ENCODE data around the gene MINDY4.

Gene MINDY4

DNA sequence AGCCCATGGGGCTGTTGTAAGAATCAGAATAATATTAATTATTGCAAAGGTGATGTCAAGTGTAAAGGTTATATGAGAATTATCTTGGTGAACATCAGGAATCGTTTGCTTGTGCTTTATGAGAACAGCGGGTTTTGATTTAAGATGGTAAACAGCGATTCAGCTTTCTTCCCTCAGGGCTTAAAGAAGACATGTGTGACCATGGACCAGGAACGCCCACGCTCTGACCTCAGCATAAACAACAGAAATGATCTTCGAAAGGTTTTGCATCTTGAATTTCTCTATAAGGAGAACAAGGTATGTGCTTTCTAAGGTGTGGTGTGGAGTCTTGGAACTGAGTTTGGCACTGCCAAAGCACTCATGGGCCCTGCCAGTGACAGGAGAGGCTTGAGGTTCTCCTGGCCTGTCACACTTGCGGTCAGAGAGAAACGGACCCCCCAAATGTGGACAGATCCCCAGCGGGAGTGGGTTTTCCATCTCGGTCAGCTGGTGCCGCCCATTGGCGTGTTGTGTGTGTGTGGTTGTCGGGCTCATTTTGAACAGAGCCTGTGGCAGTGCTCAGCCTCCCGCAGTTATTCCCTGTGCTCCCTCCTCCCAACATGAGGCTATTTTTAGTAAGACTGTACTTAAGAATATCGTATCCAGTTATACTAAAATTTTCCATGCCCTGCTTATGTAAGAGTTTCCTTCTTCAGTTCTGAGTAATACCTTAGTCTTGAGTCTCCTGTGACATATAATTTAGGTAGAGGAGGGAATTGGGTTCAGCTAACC is 7.2 kb downstream of the MINDY4 start:
- Mint-ChIP-seq H3K27me3 (no peaks in the 10 kb centered on the region), H3K4me3 (no peak overlapping the region), H3K36me3 (ENCODE audit: low read depth) (peaks cover 15% of the 10 kb centered on the region), H3K4me1 (ENCODE audit: low read depth) (peaks cover 5% of the 10 kb centered on the region), H3K9me3 (no peaks in the 10 kb centered on the region), H3K27ac (no peak overlapping the region)

DNA sequence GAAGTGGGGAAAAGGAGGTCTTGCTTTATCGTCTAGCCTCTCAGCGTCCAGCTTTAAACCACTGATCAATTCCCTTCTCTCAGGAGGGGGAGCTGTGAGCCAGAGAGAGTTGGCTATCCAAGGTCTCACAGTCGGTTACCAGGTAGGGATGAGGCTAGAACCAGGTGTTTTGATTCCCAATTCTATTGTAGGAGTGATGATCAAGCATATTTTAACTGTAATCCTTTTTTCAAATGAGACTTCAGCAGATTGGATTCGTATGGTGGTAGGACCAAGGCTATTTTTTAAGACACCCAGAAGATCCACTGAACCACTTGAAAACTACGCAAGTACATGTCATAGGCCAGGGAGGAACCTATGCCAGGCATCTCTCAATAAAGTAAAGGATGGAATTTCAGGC is 8.4 kb downstream of the MINDY4 start:
- Mint-ChIP-seq H3K36me3 (ENCODE audit: low read depth) (peaks cover 16% of the 10 kb centered on the region), H3K27ac (no peak overlapping the region), H3K4me3 (no peak overlapping the region), H3K4me1 (ENCODE audit: low read depth) (peaks cover 5% of the 10 kb centered on the region), H3K27me3 (no peaks in the 10 kb centered on the region), H3K9me3 (no peaks in the 10 kb centered on the region)

DNA sequence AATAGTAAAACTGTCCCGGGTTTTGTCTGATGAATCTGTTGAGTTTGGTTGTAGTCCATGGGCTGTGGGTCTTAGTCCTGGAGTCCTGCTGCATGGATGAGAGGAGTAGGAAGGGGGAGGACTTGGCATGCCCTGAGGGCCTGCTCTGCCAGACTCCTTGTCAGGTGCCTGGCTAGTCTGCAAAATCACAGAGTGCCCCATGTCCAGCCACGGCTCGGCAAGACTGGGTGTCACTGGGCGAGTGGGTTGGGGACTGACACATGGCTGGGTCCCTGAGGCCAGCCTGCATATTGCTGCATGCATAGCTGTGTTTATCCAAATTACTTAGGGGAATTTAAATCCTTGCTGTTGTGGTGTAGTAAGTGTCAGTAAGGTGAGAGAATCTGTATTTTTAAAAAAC is 9.7 kb downstream of the MINDY4 start:
- no peak overlapping the region for H3K4me3 Mint-ChIP-seq
- H3K36me3 Mint-ChIP-seq (ENCODE audit: low read depth) = peaks cover 16% of the 10 kb centered on the region
- H3K27ac Mint-ChIP-seq = no peak overlapping the region
- H3K4me1 Mint-ChIP-seq (ENCODE audit: low read depth) = peaks cover 5% of the 10 kb centered on the region
- no peaks in the 10 kb centered on the region for H3K9me3 Mint-ChIP-seq
- no peaks in the 10 kb centered on the region for H3K27me3 Mint-ChIP-seq

DNA sequence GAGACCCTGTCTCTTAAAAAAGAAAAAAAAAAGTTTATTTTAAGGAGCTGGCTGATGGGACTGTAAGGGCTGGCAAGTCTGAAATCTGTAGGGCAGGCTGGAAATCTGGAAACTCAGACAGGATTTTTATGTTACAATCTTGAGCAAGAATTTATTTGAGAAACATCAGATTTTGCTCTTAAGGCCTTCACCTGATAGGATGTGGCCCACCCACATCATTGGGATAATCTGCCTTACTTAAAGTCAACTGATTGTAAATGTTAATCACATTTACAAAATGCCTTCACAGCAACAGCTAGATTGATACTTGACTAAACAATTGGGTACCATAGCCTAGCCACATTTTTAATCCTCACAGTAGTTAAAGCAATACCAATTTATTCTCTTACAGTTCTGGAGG is 11.5 kb downstream of the MINDY4 start:
- peaks cover 5% of the 10 kb centered on the region for H3K4me1 Mint-ChIP-seq (ENCODE audit: low read depth)
- no peak overlapping the region for H3K27ac Mint-ChIP-seq
- H3K9me3 Mint-ChIP-seq = no peaks in the 10 kb centered on the region
- no peak overlapping the region for H3K4me3 Mint-ChIP-seq
- no peaks in the 10 kb centered on the region for H3K27me3 Mint-ChIP-seq
- peaks cover 16% of the 10 kb centered on the region for H3K36me3 Mint-ChIP-seq (ENCODE audit: low read depth)

DNA sequence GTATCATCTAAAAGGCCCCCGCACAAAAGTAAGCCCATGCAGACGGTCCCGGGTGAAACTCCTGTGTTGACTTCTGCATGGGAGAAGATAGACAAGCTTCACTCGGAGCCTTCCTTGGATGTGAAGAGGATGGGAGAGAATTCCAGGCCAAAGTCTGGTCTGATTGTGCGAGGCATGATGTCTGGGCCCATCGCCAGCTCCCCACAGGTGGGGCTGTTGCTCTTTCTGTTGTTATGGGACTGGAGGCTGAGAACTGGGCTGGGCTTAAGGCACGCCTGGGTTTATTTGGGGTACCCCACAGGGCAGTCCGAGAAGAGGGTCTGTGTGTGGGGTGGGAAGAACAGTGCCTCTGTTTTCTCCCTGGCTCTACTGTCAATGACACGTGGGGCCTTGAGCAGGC is 14.6 kb downstream of the MINDY4 start:
- no peak overlapping the region for H3K4me3 Mint-ChIP-seq
- H3K27me3 Mint-ChIP-seq = no peaks in the 10 kb centered on the region
- peaks cover 16% of the 10 kb centered on the region for H3K36me3 Mint-ChIP-seq (ENCODE audit: low read depth)
- H3K4me1 Mint-ChIP-seq (ENCODE audit: low read depth) = no peaks in the 10 kb centered on the region
- H3K9me3 Mint-ChIP-seq = no peaks in the 10 kb centered on the region
- H3K27ac Mint-ChIP-seq = no peak overlapping the region

DNA sequence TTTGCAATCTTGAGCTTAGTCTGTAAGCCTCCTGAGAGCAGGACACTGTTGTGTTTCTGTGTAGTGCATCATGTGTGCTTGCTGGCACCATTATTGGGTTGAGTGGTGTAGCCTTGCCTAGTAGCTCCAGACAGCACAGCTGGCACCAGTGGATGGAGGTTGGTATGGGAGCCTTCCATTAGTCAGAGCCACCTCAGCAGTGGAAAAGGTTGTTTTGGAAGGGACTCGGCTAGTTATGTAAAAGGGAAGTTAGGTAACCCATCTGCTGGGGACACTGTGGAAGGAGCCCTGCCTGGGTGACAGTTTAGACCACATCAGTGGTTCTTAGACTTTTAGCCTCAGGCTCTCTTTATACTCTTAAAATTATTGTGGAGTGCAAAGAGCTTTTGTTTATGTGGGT is 16.3 kb downstream of the MINDY4 start:
- Mint-ChIP-seq H3K9me3 (no peaks in the 10 kb centered on the region), H3K36me3 (ENCODE audit: low read depth) (peaks cover 11% of the 10 kb centered on the region), H3K27me3 (no peaks in the 10 kb centered on the region), H3K4me3 (no peak overlapping the region), H3K27ac (no peak overlapping the region), H3K4me1 (ENCODE audit: low read depth) (no peaks in the 10 kb centered on the region)

DNA sequence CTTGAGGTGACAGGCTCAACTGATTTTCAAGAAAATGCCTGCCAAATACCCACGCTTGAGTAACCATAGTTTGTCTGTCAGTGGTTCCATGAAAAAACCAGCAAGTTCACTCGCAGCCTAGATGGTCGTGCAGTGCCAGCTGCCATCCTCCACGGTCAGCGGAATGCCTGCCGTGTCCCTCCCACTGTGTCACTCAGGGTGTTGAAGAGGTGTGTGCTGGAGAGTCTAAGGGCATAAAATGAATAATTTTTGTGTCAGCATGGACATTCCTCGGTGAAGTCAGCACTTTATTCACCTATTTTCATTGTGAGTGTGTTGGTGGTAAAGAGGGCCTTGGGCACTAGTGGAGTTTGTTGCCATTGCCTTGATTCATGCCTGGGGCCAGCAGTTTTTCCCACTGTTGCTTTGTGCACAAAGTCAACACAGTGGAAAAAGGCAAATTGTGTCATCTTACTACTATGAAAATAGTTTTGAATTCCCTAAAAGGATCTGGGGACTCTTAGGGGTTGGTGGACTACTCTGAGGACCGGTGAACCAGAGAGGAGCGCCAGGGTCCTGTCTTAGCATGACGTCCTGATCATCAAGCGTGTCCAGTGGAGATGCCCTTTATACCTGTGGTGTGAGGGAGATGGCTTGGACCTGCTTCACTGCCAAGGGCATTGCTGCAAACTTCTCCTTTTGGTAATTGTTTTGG is 17.6 kb downstream of the MINDY4 start:
- H3K4me1 Mint-ChIP-seq (ENCODE audit: low read depth) = no peaks in the 10 kb centered on the region
- H3K27ac Mint-ChIP-seq = no peak overlapping the region
- no peaks in the 10 kb centered on the region for H3K27me3 Mint-ChIP-seq
- no peaks in the 10 kb centered on the region for H3K9me3 Mint-ChIP-seq
- no peak overlapping the region for H3K4me3 Mint-ChIP-seq
- peaks cover 3% of the 10 kb centered on the region for H3K36me3 Mint-ChIP-seq (ENCODE audit: low read depth)

DNA sequence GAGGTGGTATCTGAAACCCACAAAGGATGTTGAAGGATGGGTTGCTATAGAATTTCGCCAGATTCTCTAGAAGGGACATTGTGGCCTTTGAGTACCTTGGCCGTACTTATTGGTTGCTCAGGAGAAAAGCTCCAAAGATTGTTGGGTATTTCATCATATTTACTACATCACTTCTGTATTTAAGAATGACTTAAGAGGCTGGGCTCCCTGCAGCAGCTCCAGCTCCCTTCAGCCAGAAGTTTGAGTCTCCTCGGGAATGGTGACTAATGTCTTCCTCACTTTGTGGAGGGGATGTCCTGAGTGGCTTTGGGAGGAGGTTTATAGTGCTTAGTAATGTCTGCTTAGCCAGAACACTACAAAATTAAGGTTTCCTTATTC is 18.1 kb downstream of the MINDY4 start:
- no peaks in the 10 kb centered on the region for H3K4me1 Mint-ChIP-seq (ENCODE audit: low read depth)
- no peak overlapping the region for H3K4me3 Mint-ChIP-seq
- H3K27ac Mint-ChIP-seq = no peak overlapping the region
- H3K27me3 Mint-ChIP-seq = no peaks in the 10 kb centered on the region
- H3K36me3 Mint-ChIP-seq (ENCODE audit: low read depth) = peaks cover 3% of the 10 kb centered on the region
- H3K9me3 Mint-ChIP-seq = no peaks in the 10 kb centered on the region

DNA sequence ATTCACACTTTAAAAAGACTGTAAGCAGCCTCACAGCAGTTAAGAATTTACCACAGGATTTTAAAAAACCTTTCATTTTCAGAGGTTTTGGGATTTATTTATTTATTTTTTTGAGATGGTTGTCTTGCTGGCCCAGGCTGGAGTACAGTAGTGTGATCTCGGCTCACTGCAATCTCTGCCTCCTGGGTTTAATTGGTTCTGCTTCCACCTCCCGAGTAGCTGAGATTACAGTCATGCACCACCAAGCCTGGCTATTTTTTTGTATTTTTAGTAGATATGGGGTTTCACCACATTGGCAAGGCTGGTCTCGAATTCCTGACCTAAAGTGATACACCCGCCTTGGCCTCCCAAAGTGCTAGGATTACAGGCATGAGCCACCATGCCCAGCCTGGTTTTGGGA is 19.1 kb downstream of the MINDY4 start:
- H3K27ac Mint-ChIP-seq = no peak overlapping the region
- peaks cover 3% of the 10 kb centered on the region for H3K36me3 Mint-ChIP-seq (ENCODE audit: low read depth)
- H3K9me3 Mint-ChIP-seq = no peaks in the 10 kb centered on the region
- no peaks in the 10 kb centered on the region for H3K4me1 Mint-ChIP-seq (ENCODE audit: low read depth)
- no peak overlapping the region for H3K4me3 Mint-ChIP-seq
- no peaks in the 10 kb centered on the region for H3K27me3 Mint-ChIP-seq

DNA sequence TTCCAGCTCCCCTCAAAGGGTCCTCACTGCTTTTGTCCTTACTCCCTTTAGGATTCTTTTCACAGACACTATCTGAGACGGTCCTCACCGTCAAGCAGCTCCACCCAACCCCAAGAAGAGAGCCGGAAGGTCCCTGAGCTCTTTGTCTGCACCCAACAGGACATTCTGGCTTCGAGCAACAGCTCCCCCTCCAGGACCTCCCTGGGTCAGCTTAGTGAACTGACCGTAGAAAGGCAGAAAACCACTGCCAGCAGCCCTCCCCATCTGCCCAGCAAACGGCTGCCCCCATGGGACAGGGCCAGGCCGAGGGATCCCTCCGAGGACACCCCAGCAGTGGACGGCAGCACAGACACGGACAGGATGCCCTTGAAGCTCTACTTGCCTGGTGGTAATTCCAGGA is 19.9 kb downstream of the MINDY4 start:
- H3K36me3 Mint-ChIP-seq (ENCODE audit: low read depth) = peaks cover 3% of the 10 kb centered on the region
- no peaks in the 10 kb centered on the region for H3K27me3 Mint-ChIP-seq

DNA sequence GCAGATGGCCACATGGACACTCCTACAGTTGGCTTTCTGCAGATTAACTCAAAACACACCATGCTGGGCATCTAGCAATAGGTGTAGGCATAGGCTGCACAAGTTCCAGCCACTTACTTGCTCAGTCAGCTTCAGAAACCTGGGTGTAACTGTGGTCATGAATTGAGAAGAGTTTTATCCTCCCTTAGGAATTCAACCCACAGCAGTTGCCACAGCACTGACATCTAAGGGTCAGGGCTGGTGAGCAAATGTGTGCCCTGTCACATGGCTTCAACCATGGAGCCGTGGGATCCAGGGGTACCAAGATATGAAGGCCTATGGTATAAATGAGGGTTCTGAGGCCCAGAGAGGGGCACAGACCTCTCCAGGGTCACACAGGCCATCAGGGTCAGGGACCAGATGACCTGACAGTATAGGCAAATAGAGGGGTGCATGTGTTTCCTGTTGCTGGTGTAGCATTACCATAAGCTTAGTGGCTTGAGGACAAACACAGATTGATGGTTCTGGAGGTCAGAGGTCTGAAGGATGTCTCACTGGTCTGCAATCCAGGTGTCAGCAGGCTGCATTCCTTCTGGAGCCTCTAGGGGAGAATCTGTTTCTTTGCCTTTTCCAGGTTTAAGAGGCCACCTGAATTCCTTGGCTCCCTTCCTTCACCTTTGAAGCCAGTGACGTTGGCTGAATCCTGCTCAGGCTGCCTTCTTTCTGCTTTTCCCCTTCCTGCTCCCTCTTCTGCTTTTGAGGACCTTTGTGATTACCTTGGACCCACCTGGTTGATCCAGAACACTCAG is 24.1 kb downstream of the MINDY4 start:
- no peaks in the 10 kb centered on the region for H3K9me3 Mint-ChIP-seq
- H3K4me1 Mint-ChIP-seq (ENCODE audit: low read depth) = peaks cover 6% of the 10 kb centered on the region
- no peaks in the 10 kb centered on the region for H3K27me3 Mint-ChIP-seq
- no peak overlapping the region for H3K4me3 Mint-ChIP-seq
- peaks cover 3% of the 10 kb centered on the region for H3K36me3 Mint-ChIP-seq (ENCODE audit: low read depth)
- no peak overlapping the region for H3K27ac Mint-ChIP-seq

More for the DNA sequence above, 19.9 kb downstream of the MINDY4 start:
- no peak overlapping the region for H3K27ac Mint-ChIP-seq
- H3K4me1 Mint-ChIP-seq (ENCODE audit: low read depth) = no peaks in the 10 kb centered on the region
- H3K4me3 Mint-ChIP-seq = no peak overlapping the region
- no peaks in the 10 kb centered on the region for H3K9me3 Mint-ChIP-seq

DNA sequence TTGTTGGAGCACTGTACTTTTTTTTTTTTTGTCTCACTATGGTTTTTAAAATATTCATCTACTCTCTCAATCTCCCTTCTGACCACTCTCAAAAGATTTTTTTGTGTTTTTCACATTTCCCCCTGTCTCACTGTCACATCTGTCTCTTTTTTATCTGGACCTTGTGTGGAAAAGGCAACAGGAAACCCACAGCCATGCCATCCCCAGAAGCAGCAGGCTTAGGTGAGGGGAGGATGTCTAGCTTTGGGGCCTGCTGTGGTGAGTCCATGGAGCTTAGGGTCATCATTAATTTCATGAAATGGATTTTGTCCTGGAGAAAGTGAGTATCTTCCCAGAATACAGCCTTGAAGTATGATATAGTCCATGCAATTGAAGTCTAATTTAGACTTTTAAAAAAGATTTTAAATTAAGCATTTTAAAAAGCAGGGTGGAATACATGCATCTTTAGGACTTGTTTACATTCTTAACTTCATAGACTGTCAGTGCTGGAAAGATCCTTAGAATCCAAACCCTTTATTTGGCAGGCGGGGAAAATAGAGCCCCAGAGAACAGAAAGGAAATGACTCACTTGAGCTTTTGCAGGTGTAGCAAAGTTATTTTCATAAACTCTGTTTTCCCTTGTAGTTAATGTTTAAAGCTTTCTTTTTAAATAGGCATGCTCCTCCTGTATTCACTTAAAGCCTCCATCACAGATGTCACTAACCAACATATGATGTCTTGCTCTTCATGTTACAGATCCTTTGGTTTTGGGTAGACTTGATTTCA is 25.1 kb downstream of the MINDY4 start:
- Mint-ChIP-seq H3K9me3 (no peaks in the 10 kb centered on the region), H3K27me3 (no peaks in the 10 kb centered on the region), H3K36me3 (ENCODE audit: low read depth) (peaks cover 3% of the 10 kb centered on the region), H3K4me3 (no peak overlapping the region), H3K4me1 (ENCODE audit: low read depth) (peaks cover 6% of the 10 kb centered on the region), H3K27ac (no peak overlapping the region)

DNA sequence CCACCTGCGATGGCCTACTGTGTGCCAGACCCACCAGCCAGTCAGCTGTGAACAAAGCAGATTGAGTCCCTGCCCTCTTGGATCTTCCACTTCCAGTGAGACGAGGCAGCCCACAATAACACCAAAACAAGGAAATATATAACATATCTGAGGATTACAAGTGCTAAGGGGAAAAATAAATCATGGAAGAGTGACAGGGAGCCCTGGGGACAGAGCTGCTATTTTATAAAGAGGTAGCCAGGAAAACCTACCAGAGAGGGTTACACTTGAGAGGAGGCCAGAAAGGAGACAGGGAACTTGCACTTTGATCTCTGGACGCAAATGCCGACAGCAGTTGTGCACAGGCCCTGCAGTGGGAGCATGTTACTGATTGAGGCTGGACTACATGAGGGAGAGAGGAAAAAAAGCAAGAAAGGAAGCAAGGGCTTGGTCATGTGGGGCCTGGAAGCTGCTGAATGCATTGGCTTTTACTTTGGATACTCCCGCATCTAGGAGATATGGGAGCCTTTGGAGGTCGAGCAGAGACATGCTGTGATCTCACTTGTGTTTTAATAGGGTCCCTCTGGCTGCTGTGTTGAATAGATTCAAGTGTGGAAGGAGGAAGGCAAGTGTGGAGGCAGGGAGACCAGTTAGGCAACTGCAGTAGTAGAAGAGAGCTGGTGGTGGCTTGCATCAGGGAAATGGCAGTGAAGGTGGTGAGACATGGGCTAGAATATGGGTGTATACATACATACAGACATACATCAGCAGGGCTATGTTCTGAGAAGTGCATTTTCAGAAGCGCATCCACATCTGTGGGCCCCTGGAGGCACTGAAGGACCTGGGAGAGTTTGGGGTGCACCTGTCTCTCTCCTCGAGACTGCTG is 26.2 kb downstream of the MINDY4 start:
- Mint-ChIP-seq H3K4me1 (ENCODE audit: low read depth) (peaks cover 6% of the 10 kb centered on the region), H3K4me3 (no peak overlapping the region), H3K36me3 (ENCODE audit: low read depth) (peaks cover 3% of the 10 kb centered on the region), H3K9me3 (no peaks in the 10 kb centered on the region), H3K27me3 (no peaks in the 10 kb centered on the region), H3K27ac (no peak overlapping the region)

Data from stimulated activated naive CD8-positive, alpha-beta T cell treated with anti-CD3 and anti-CD28 coated beads, Interleukin-15, Interleukin-2, amounts not matched to agents 100 ng/mL and 50 ng/mL, for 24 hours (primary cell).